GM18520 (cell line): ENCODE measurements around the gene SLITRK2.

ENCODE experiments used
- ATAC-seq: cut with Tn5 transposase; IDR thresholded peaks from one replicate; pipeline ENCODE4 v1.9.1; 2021; ENCODE audit not compliant: unreplicated experiment

The SLITRK2 gene

GRCh38 chrX:145848857-145849256 is 31.2 kb downstream of the SLITRK2 start:
- ATAC-seq, result no peak

- ATAC-seq, result no peak
These were observed 35.6 kb downstream of the SLITRK2 start for GRCh38 chrX:145853181-145853580.

GRCh38 chrX:145856181-145856580 is 38.6 kb downstream of the SLITRK2 start:
- no peak for ATAC-seq

- ATAC-seq, result no peak
These were observed 44.2 kb downstream of the SLITRK2 start for GRCh38 chrX:145861818-145862217.

GRCh38 chrX:145865082-145865481 is 47.5 kb downstream of the SLITRK2 start:
- ATAC-seq, result no peak
